ENCODE data around the gene GGTA1. TPM values are rescaled to one million over a fixed set of nuclear protein-coding genes. Genes with fewer than 3 reads are reported as not detected.

Gene GGTA1
- polyA plus RNA-seq, 1 donor (not counting 4 experiments of a cell fraction or from before 2014, with no cell fraction given) = not detected

- dilution Hi-C loops (cut with MboI; ENCODE audit: extremely low pct_ligation_motif_present, low sequenced_read_pairs) = loop anchor here (10.0 kb wide), 1 partner anchor 75 kb away; no protein-coding TSS in a partner anchor
- FAIRE-seq = no peak
Measured at GRCh38 chr9:121449786-121450185, 49.9 kb downstream of the GGTA1 start.

GRCh38 chr9:121447321-121447834, 52.3 kb downstream of the GGTA1 start:
- Histone ChIP-seq H3K9me1 (ENCODE audit: control insufficient read depth, extremely low read depth, insufficient read depth, low read length) (no peaks in the 10 kb centered on the region), H3K9ac (ENCODE audit: control insufficient read depth, extremely low read depth, insufficient read depth, low read length) (no peak overlapping the region), H3K4me1 (ENCODE audit: control insufficient read depth, extremely low read depth, insufficient read depth, low read length) (peaks cover 6% of the 10 kb centered on the region), H3K27me3 (ENCODE audit: control insufficient read depth, extremely low read depth, insufficient read depth, low read length) (peaks cover 38% of the 10 kb centered on the region), H4K20me1 (ENCODE audit: control insufficient read depth, extremely low read depth, insufficient read depth, low read length) (no peaks in the 10 kb centered on the region), H3K27ac (ENCODE audit: control insufficient read depth, insufficient read depth, low read length) (no peak overlapping the region), H3K9me3 (ENCODE audit: control insufficient read depth, low read depth, low read length) (no peaks in the 10 kb centered on the region), H3K79me2 (ENCODE audit: control insufficient read depth, insufficient read depth, low read length) (no peaks in the 10 kb centered on the region), H3K4me2 (ENCODE audit: control insufficient read depth, extremely low read depth, insufficient read depth, low read depth, low read length) (no peak overlapping the region), H2AFZ (ENCODE audit: control insufficient read depth, low read length) (no peak overlapping the region), H3K4me3 (ENCODE audit: control insufficient read depth in 2 of 3, extremely low read depth in 1 of 3, insufficient read depth in 2 of 3, low read depth in 1 of 3, low read length in 3 of 3) (no peak overlapping the region), H3K36me3 (ENCODE audit: control insufficient read depth in 2 of 2, extremely low read depth in 1 of 2, insufficient read depth in 2 of 2, low read length in 2 of 2) (no peaks in the 10 kb centered on the region)
- FAIRE-seq = peak; percentile 61
- TF ChIP-seq EZH2 (IDR thresholded peaks at IDR 0.05; ENCODE audit: low read length) = no peak
- no peak for TF ChIP-seq CTCF (optimal IDR thresholded peaks at IDR 0.05 in 1 of 3, IDR thresholded peaks at IDR 0.05 in 1 of 3, conservative IDR thresholded peaks at IDR 0.05 in 1 of 3; ENCODE audit: extremely low read depth in 1 of 3, insufficient read depth in 2 of 3, low read length in 3 of 3)
- dilution Hi-C loops (cut with MboI; ENCODE audit: extremely low pct_ligation_motif_present, low sequenced_read_pairs) = loop anchor here (10.0 kb wide), 1 partner anchor 77 kb away; no protein-coding TSS in a partner anchor
- DNase-seq (ENCODE audit: low read depth, low spot score) = no peak

More at GRCh38 chr9:121449786-121450185, 49.9 kb downstream of the GGTA1 start:
- Histone ChIP-seq H2AFZ (ENCODE audit: control insufficient read depth, low read length) (no peak overlapping the region), H4K20me1 (ENCODE audit: control insufficient read depth, extremely low read depth, insufficient read depth, low read length) (peaks cover 3% of the 10 kb centered on the region), H3K9me1 (ENCODE audit: control insufficient read depth, extremely low read depth, insufficient read depth, low read length) (no peaks in the 10 kb centered on the region), H3K27ac (ENCODE audit: control insufficient read depth, insufficient read depth, low read length) (no peak overlapping the region), H3K36me3 (ENCODE audit: control insufficient read depth in 2 of 2, extremely low read depth in 1 of 2, insufficient read depth in 2 of 2, low read length in 2 of 2) (no peaks in the 10 kb centered on the region), H3K4me3 (ENCODE audit: control insufficient read depth in 2 of 3, extremely low read depth in 1 of 3, insufficient read depth in 2 of 3, low read depth in 1 of 3, low read length in 3 of 3) (no peak overlapping the region), H3K4me2 (ENCODE audit: control insufficient read depth, extremely low read depth, insufficient read depth, low read depth, low read length) (no peak overlapping the region), H3K9me3 (ENCODE audit: control insufficient read depth, low read depth, low read length) (no peaks in the 10 kb centered on the region), H3K9ac (ENCODE audit: control insufficient read depth, extremely low read depth, insufficient read depth, low read length) (no peak overlapping the region), H3K27me3 (ENCODE audit: control insufficient read depth, extremely low read depth, insufficient read depth, low read length) (peaks cover 47% of the 10 kb centered on the region), H3K79me2 (ENCODE audit: control insufficient read depth, insufficient read depth, low read length) (no peaks in the 10 kb centered on the region), H3K4me1 (ENCODE audit: control insufficient read depth, extremely low read depth, insufficient read depth, low read length) (peaks cover 6% of the 10 kb centered on the region)
- no peak for DNase-seq (ENCODE audit: low read depth, low spot score)
- no peak for TF ChIP-seq EZH2 (IDR thresholded peaks at IDR 0.05; ENCODE audit: low read length)
- no peak for TF ChIP-seq CTCF (optimal IDR thresholded peaks at IDR 0.05 in 1 of 3, IDR thresholded peaks at IDR 0.05 in 1 of 3, conservative IDR thresholded peaks at IDR 0.05 in 1 of 3; ENCODE audit: extremely low read depth in 1 of 3, insufficient read depth in 2 of 3, low read length in 3 of 3)
